Effector memory CD4-positive, alpha-beta T cell (primary cell): Measurements from ENCODE around the gene TPP1.

Source experiments
- DNase-seq, 3 donors: peaks; one replicate each; pipeline ENCODE4 v3.0.0-alpha.2; 2020
- H3K27ac ChIP-seq: 2 replicates; pipeline ENCODE4 v1.7.0; 2013; ENCODE audit warnings: mild to moderate bottlenecking, low read length, moderate library complexity; ENCODE audit not compliant: insufficient read depth, poor library complexity, severe bottlenecking
- H3K27me3 ChIP-seq: replicated peaks from 2 replicates; pipeline ENCODE4 v1.7.0; 2013; ENCODE audit warnings: mild to moderate bottlenecking, low read length; ENCODE audit not compliant: insufficient read depth, control insufficient read depth, poor library complexity, severe bottlenecking
- H3K36me3 ChIP-seq: 2 replicates; pipeline ENCODE4 v1.7.0; 2013; ENCODE audit warnings: mild to moderate bottlenecking, low read length, moderate library complexity; ENCODE audit not compliant: control insufficient read depth, insufficient read depth
- H3K4me1 ChIP-seq: 2 replicates; pipeline ENCODE4 v1.7.0; 2013; ENCODE audit warnings: low read length, mild to moderate bottlenecking; ENCODE audit not compliant: control insufficient read depth, insufficient read depth, poor library complexity, severe bottlenecking
- H3K4me3 ChIP-seq: 2 replicates; pipeline ENCODE4 v1.7.0; 2013; ENCODE audit warnings: low read length, low read depth, mild to moderate bottlenecking; ENCODE audit not compliant: insufficient read depth, poor library complexity, severe bottlenecking
- H3K9me3 ChIP-seq: 2 replicates; pipeline ENCODE4 v1.7.0; 2013; ENCODE audit warnings: mild to moderate bottlenecking, low read length, moderate library complexity; ENCODE audit not compliant: control insufficient read depth

Gene TPP1

GRCh38 chr11:6611963-6612212, 7.3 kb downstream of the TPP1 start:
- Histone ChIP-seq H3K27me3 (no peaks in the 10 kb centered on the region), H3K36me3 (peaks cover 38% of the 10 kb centered on the region), H3K9me3 (no peaks in the 10 kb centered on the region), H3K4me1 (peaks cover 26% of the 10 kb centered on the region), H3K4me3 (peak overlapping the region; percentile 66), H3K27ac (peak overlapping the region; percentile 95)
- no peak for DNase-seq

- Histone ChIP-seq H3K36me3 (peaks cover 38% of the 10 kb centered on the region), H3K27me3 (no peaks in the 10 kb centered on the region), H3K27ac (peak overlapping the region; percentile 95), H3K4me1 (peaks cover 32% of the 10 kb centered on the region), H3K9me3 (no peaks in the 10 kb centered on the region), H3K4me3 (peak overlapping the region; percentile 66)
- peak in 1 of 3 donors; percentile 25 for DNase-seq
These were observed 7.9 kb downstream of the TPP1 start for GRCh38 chr11:6611092-6611962.

- H3K27me3 ChIP-seq, result no peaks in the 10 kb centered on the region
- peaks cover 38% of the 10 kb centered on the region for H3K36me3 ChIP-seq
- no peaks in the 10 kb centered on the region for H3K9me3 ChIP-seq
- peaks cover 39% of the 10 kb centered on the region for H3K4me1 ChIP-seq
- peak overlapping the region; percentile 95 for H3K27ac ChIP-seq
- H3K4me3 ChIP-seq, result no peak overlapping the region
- no peak for DNase-seq
These were observed 8.6 kb downstream of the TPP1 start for GRCh38 chr11:6610591-6610990.

GRCh38 chr11:6609502-6610015, 9.7 kb downstream of the TPP1 start:
- Histone ChIP-seq H3K27ac (no peak overlapping the region), H3K36me3 (peaks cover 32% of the 10 kb centered on the region), H3K27me3 (no peaks in the 10 kb centered on the region), H3K9me3 (no peaks in the 10 kb centered on the region), H3K4me3 (no peak overlapping the region), H3K4me1 (peaks cover 47% of the 10 kb centered on the region)
- DNase-seq, result no peak

GRCh38 chr11:6608726-6609501, 10.3 kb downstream of the TPP1 start:
- Histone ChIP-seq H3K27ac (no peak overlapping the region), H3K4me1 (peaks cover 51% of the 10 kb centered on the region), H3K36me3 (peaks cover 32% of the 10 kb centered on the region), H3K9me3 (no peaks in the 10 kb centered on the region), H3K27me3 (no peaks in the 10 kb centered on the region), H3K4me3 (no peak overlapping the region)
- no peak for DNase-seq

- Histone ChIP-seq H3K27me3 (no peaks in the 10 kb centered on the region), H3K36me3 (peaks cover 32% of the 10 kb centered on the region), H3K27ac (peak overlapping the region; percentile 53), H3K4me3 (no peak overlapping the region), H3K9me3 (no peaks in the 10 kb centered on the region), H3K4me1 (peaks cover 50% of the 10 kb centered on the region)
- DNase-seq, result no peak
These were observed 11.2 kb downstream of the TPP1 start for GRCh38 chr11:6608011-6608410.

GRCh38 chr11:6607190-6607795, 11.9 kb downstream of the TPP1 start:
- Histone ChIP-seq H3K27me3 (no peaks in the 10 kb centered on the region), H3K9me3 (no peaks in the 10 kb centered on the region), H3K27ac (peak overlapping the region; percentile 53), H3K36me3 (peaks cover 32% of the 10 kb centered on the region), H3K4me3 (peak overlapping the region; percentile 3), H3K4me1 (peaks cover 46% of the 10 kb centered on the region)
- no peak for DNase-seq

GRCh38 chr11:6606471-6607189, 12.6 kb downstream of the TPP1 start:
- peak; percentile 27 to 58 (median 28) for DNase-seq
- Histone ChIP-seq H3K4me1 (peaks cover 46% of the 10 kb centered on the region), H3K4me3 (peak overlapping the region; percentile 3)

GRCh38 chr11:6604790-6605189, 14.4 kb downstream of the TPP1 start:
- peaks cover 38% of the 10 kb centered on the region for H3K4me1 ChIP-seq
- H3K4me3 ChIP-seq, result peak overlapping the region; percentile 95
- H3K36me3 ChIP-seq, result peaks cover 39% of the 10 kb centered on the region
- no peaks in the 10 kb centered on the region for H3K9me3 ChIP-seq
- DNase-seq, result no peak
- no peaks in the 10 kb centered on the region for H3K27me3 ChIP-seq
- peak overlapping the region; percentile 82 for H3K27ac ChIP-seq

More at GRCh38 chr11:6606471-6607189, 12.6 kb downstream of the TPP1 start:
- Histone ChIP-seq H3K27ac (peak overlapping the region; percentile 53), H3K36me3 (peaks cover 34% of the 10 kb centered on the region), H3K9me3 (no peaks in the 10 kb centered on the region), H3K27me3 (no peaks in the 10 kb centered on the region)
